Activated CD4-positive, alpha-beta memory T cell treated with anti-CD3 and anti-CD28 coated beads for 36 hours (primary cell): ENCODE results near the gene PALLD. TPM values are rescaled to one million over a fixed set of nuclear protein-coding genes. Genes with fewer than 3 reads are reported as not detected.
"Not testable (repeated sequence)": the region's sequence is repeated elsewhere in the genome, so short reads cannot be mapped to it uniquely, and the experiment has no call there.

Experiments used
- CTCF ChIA-PET: fragments of 350-600 bp; sonication (Branson Sonifier 250); formaldehyde crosslinking; loops from one replicate; lab custom pipeline; 2021; ENCODE audit warnings: antibody characterized with exemption, inconsistent platforms; lab: Charles Lee
- POLR2A ChIA-PET: fragments of 350-600 bp; sonication (Branson Sonifier 250); formaldehyde crosslinking; loops from one replicate; lab custom pipeline; 2021; ENCODE audit warnings: antibody characterized with exemption; lab: Charles Lee
- DNase-seq: peaks from one replicate; pipeline ENCODE4 v3.0.0-alpha.2; 2020
- H3K27ac Mint-ChIP-seq: one replicate; pipeline ENCODE4 v1.8.0; 2021; ENCODE audit warnings: mixed read lengths
- H3K27me3 Mint-ChIP-seq: one replicate; pipeline ENCODE4 v1.8.0; 2021; ENCODE audit warnings: mixed read lengths
- H3K36me3 Mint-ChIP-seq: one replicate; pipeline ENCODE4 v1.8.0; 2021; ENCODE audit warnings: mixed read lengths
- H3K4me1 Mint-ChIP-seq: one replicate; pipeline ENCODE4 v1.8.0; 2021; ENCODE audit warnings: low read depth, mixed read lengths
- H3K4me3 Mint-ChIP-seq: one replicate; pipeline ENCODE4 v1.8.0; 2021; ENCODE audit warnings: mild to moderate bottlenecking, mixed read lengths
- H3K9me3 Mint-ChIP-seq: one replicate; pipeline ENCODE4 v1.8.0; 2021; ENCODE audit warnings: mixed read lengths
- intact Hi-C: fragments of 100-400 bp; cut with micrococcal nuclease; formaldehyde crosslinking; loops from one replicate; pipeline ENCODE4 v1.15.1; 2023
- total RNA-seq, 2 experiments: library from RNA; stranded (reverse); gene quantifications; one replicate each; pipeline ENCODE4 v1.2.3, GENCODE V29; 2021

The PALLD gene
- total RNA-seq, 2 experiments from 2014 or later = 8.9 to 9.4 TPM

- CTCF ChIA-PET = interaction anchor here (0.7 to 3.0 kb wide), 10 partner anchors 15 to 496 kb away, joined by 3 to 9 read pairs (median 4); partner anchors contain the start of genes CBR4 and DDX60L
- H3K27me3 Mint-ChIP-seq, DNase-seq, H3K4me3 Mint-ChIP-seq, H3K36me3 Mint-ChIP-seq, POLR2A ChIA-PET, H3K9me3 Mint-ChIP-seq, H3K27ac Mint-ChIP-seq: not testable (repeated sequence)
- peaks cover 31% of the 10 kb centered on the region for H3K4me1 Mint-ChIP-seq
- intact Hi-C loops = loop anchor here (1.0 to 10.0 kb wide), 4 partner anchors 118 to 973 kb away; no protein-coding TSS in a partner anchor
Measured at GRCh38 chr4:168513826-168514225, 17.0 kb downstream of the PALLD start.

GRCh38 chr4:168514249-168514852 is 17.5 kb downstream of the PALLD start:
- CTCF ChIA-PET = interaction anchor here (0.7 to 3.0 kb wide), 11 partner anchors 14 to 496 kb away, joined by 3 to 10 read pairs (median 4); partner anchors contain the start of genes CBR4 and DDX60L
- POLR2A ChIA-PET = no interaction called here
- Mint-ChIP-seq H3K9me3 (no peaks in the 10 kb centered on the region), H3K36me3 (no peaks in the 10 kb centered on the region), H3K27me3 (no peaks in the 10 kb centered on the region), H3K4me1 (peaks cover 30% of the 10 kb centered on the region), H3K4me3 (no peak overlapping the region), H3K27ac (no peak overlapping the region)
- intact Hi-C loops = loop anchor here (1.0 to 10.0 kb wide), 4 partner anchors 118 to 973 kb away; no protein-coding TSS in a partner anchor
- DNase-seq = no peak

GRCh38 chr4:168515222-168516011 is 18.6 kb downstream of the PALLD start:
- H3K36me3 Mint-ChIP-seq = no peaks in the 10 kb centered on the region
- H3K27me3 Mint-ChIP-seq = peaks cover 1% of the 10 kb centered on the region
- CTCF ChIA-PET = interaction anchor here (0.5 to 3.0 kb wide), 11 partner anchors 8 to 406 kb away, joined by 3 to 10 read pairs (median 5); no protein-coding TSS in a partner anchor
- H3K9me3 Mint-ChIP-seq = no peaks in the 10 kb centered on the region
- POLR2A ChIA-PET = no interaction called here
- H3K4me3 Mint-ChIP-seq = no peak overlapping the region
- H3K4me1 Mint-ChIP-seq = peaks cover 20% of the 10 kb centered on the region
- DNase-seq = no peak
- intact Hi-C loops = loop anchor here (10.0 kb wide), 1 partner anchor 209 kb away; no protein-coding TSS in a partner anchor
- no peak overlapping the region for H3K27ac Mint-ChIP-seq

GRCh38 chr4:168516841-168517240 is 20.0 kb downstream of the PALLD start:
- H3K9me3 Mint-ChIP-seq = no peaks in the 10 kb centered on the region
- no peaks in the 10 kb centered on the region for H3K36me3 Mint-ChIP-seq
- DNase-seq = no peak
- peaks cover 11% of the 10 kb centered on the region for H3K4me1 Mint-ChIP-seq
- ChIA-PET CTCF (no interaction called here), POLR2A (no interaction called here)
- intact Hi-C loops = loop anchor here (10.0 kb wide), 1 partner anchor 208 kb away; no protein-coding TSS in a partner anchor
- H3K27ac Mint-ChIP-seq = no peak overlapping the region
- H3K4me3 Mint-ChIP-seq = no peak overlapping the region
- peaks cover 6% of the 10 kb centered on the region for H3K27me3 Mint-ChIP-seq

GRCh38 chr4:168519576-168519975 is 22.7 kb downstream of the PALLD start:
- no peak for DNase-seq
- ChIA-PET POLR2A (interaction anchor here (0.7 kb wide), 1 partner anchor 130 kb away, joined by 3 read pairs; no protein-coding TSS in a partner anchor), CTCF (interaction anchor here (0.7 kb wide), 1 partner anchor 389 kb away, joined by 3 read pairs; no protein-coding TSS in a partner anchor)
- H3K36me3 Mint-ChIP-seq = no peaks in the 10 kb centered on the region
- no peaks in the 10 kb centered on the region for H3K9me3 Mint-ChIP-seq
- H3K4me3 Mint-ChIP-seq = no peak overlapping the region
- no peak overlapping the region for H3K27ac Mint-ChIP-seq
- peaks cover 6% of the 10 kb centered on the region for H3K27me3 Mint-ChIP-seq
- intact Hi-C loops = loop anchor here (10.0 kb wide), 1 partner anchor 205 kb away; no protein-coding TSS in a partner anchor
- H3K4me1 Mint-ChIP-seq = no peaks in the 10 kb centered on the region

- Mint-ChIP-seq H3K4me3 (no peak overlapping the region), H3K4me1 (no peaks in the 10 kb centered on the region), H3K27me3 (peaks cover 10% of the 10 kb centered on the region), H3K27ac (no peak overlapping the region), H3K9me3 (no peaks in the 10 kb centered on the region), H3K36me3 (no peaks in the 10 kb centered on the region)
- intact Hi-C loops = no loop called here
- no peak for DNase-seq
- ChIA-PET CTCF (no interaction called here), POLR2A (no interaction called here)
Measured at GRCh38 chr4:168521721-168522120, 24.9 kb downstream of the PALLD start.

- DNase-seq = no peak
- Mint-ChIP-seq H3K4me1 (no peaks in the 10 kb centered on the region), H3K27ac (no peak overlapping the region), H3K9me3 (no peaks in the 10 kb centered on the region), H3K4me3 (no peak overlapping the region), H3K27me3 (peaks cover 10% of the 10 kb centered on the region), H3K36me3 (no peaks in the 10 kb centered on the region)
- intact Hi-C loops = no loop called here
- ChIA-PET POLR2A (no interaction called here), CTCF (no interaction called here)
Measured at GRCh38 chr4:168522356-168522755, 25.5 kb downstream of the PALLD start.

GRCh38 chr4:168522829-168523489 is 26.1 kb downstream of the PALLD start:
- peaks cover 14% of the 10 kb centered on the region for H3K27me3 Mint-ChIP-seq
- intact Hi-C loops = no loop called here

GRCh38 chr4:168524006-168524405 is 27.2 kb downstream of the PALLD start:
- ChIA-PET POLR2A (no interaction called here), CTCF (interaction anchor here (0.8 kb wide), 1 partner anchor 9 kb away, joined by 6 read pairs; no protein-coding TSS in a partner anchor)
- DNase-seq = no peak
- intact Hi-C loops = no loop called here
- Mint-ChIP-seq H3K27ac (no peak overlapping the region), H3K9me3 (no peaks in the 10 kb centered on the region), H3K4me3 (no peak overlapping the region), H3K27me3 (peaks cover 15% of the 10 kb centered on the region), H3K36me3 (no peaks in the 10 kb centered on the region), H3K4me1 (no peaks in the 10 kb centered on the region)

More at GRCh38 chr4:168522829-168523489, 26.1 kb downstream of the PALLD start:
- ChIA-PET POLR2A (no interaction called here), CTCF (no interaction called here)
- no peak overlapping the region for H3K27ac Mint-ChIP-seq
- no peaks in the 10 kb centered on the region for H3K9me3 Mint-ChIP-seq
- H3K4me3 Mint-ChIP-seq = no peak overlapping the region
- H3K36me3 Mint-ChIP-seq = no peaks in the 10 kb centered on the region
- no peak for DNase-seq
- no peaks in the 10 kb centered on the region for H3K4me1 Mint-ChIP-seq

GRCh38 chr4:168524897-168525296 is 28.0 kb downstream of the PALLD start:
- H3K4me3 Mint-ChIP-seq = no peak overlapping the region
- no peak overlapping the region for H3K27ac Mint-ChIP-seq
- H3K27me3 Mint-ChIP-seq = peaks cover 15% of the 10 kb centered on the region
- ChIA-PET POLR2A (no interaction called here), CTCF (no interaction called here)
- DNase-seq = no peak
- H3K9me3 Mint-ChIP-seq = no peaks in the 10 kb centered on the region
- no peaks in the 10 kb centered on the region for H3K4me1 Mint-ChIP-seq
- H3K36me3 Mint-ChIP-seq = no peaks in the 10 kb centered on the region
- intact Hi-C loops = no loop called here

- H3K9me3 Mint-ChIP-seq = no peaks in the 10 kb centered on the region
- CTCF ChIA-PET = no interaction called here
- H3K27ac Mint-ChIP-seq = no peak overlapping the region
- peaks cover 9% of the 10 kb centered on the region for H3K27me3 Mint-ChIP-seq
- no peaks in the 10 kb centered on the region for H3K36me3 Mint-ChIP-seq
- intact Hi-C loops = no loop called here
- DNase-seq = no peak
- no peak overlapping the region for H3K4me3 Mint-ChIP-seq
- POLR2A ChIA-PET = no interaction called here
- H3K4me1 Mint-ChIP-seq = no peaks in the 10 kb centered on the region
Measured at GRCh38 chr4:168527560-168527959, 30.7 kb downstream of the PALLD start.
